ENCODE data around the gene UGGT2.
"Not testable (repeated sequence)": the region's sequence is repeated elsewhere in the genome, so short reads cannot be mapped to it uniquely, and the experiment has no call there.

Gene UGGT2

GRCh38 chr13:96000069-96000468 lies 53.1 kb downstream of the UGGT2 start:
- CTCF ChIA-PET, result interaction anchor here (0.7 kb wide), 1 partner anchor 19 kb away, joined by 3 read pairs; no protein-coding TSS in a partner anchor
- DNase-seq (ENCODE audit: low read depth, low spot score), result no peak
- POLR2A ChIA-PET, result no interaction called here
- TF ChIP-seq CTCF (IDR thresholded peaks at IDR 0.05; ENCODE audit: insufficient read depth, low read length, missing control alignments), result no peak
- no peak overlapping the region for H3K4me3 ChIP-seq (ENCODE audit: low read depth, low read length)

- POLR2A ChIA-PET, result no interaction called here
- no peak for DNase-seq (ENCODE audit: low read depth, low spot score)
- CTCF ChIA-PET, result interaction anchor here (1.2 to 1.3 kb wide), 3 partner anchors 11 to 32 kb away, joined by 3 to 4 read pairs (median 3); no protein-coding TSS in a partner anchor
- no peak for TF ChIP-seq CTCF (IDR thresholded peaks at IDR 0.05; ENCODE audit: insufficient read depth, low read length, missing control alignments)
- H3K4me3 ChIP-seq (ENCODE audit: low read depth, low read length), result no peak overlapping the region
Observed at GRCh38 chr13:95987841-95988240, 65.4 kb downstream of the UGGT2 start.

GRCh38 chr13:95982144-95982543 lies 71.1 kb downstream of the UGGT2 start:
- TF ChIP-seq CTCF (IDR thresholded peaks at IDR 0.05; ENCODE audit: insufficient read depth, low read length, missing control alignments), result no peak
- no peak for DNase-seq (ENCODE audit: low read depth, low spot score)
- no peak overlapping the region for H3K4me3 ChIP-seq (ENCODE audit: low read depth, low read length)
- CTCF ChIA-PET, result interaction anchor here (1.0 to 2.1 kb wide), 4 partner anchors 9 to 361 kb away, joined by 3 to 9 read pairs (median 4); no protein-coding TSS in a partner anchor
- POLR2A ChIA-PET, result no interaction called here

- CTCF ChIA-PET, result interaction anchor here (1.0 to 1.6 kb wide), 3 partner anchors 10 to 47 kb away, joined by 3 to 9 read pairs (median 3); no protein-coding TSS in a partner anchor
Observed at GRCh38 chr13:95972651-95973050, 80.5 kb downstream of the UGGT2 start.

GRCh38 chr13:95970878-95971277 lies 82.3 kb downstream of the UGGT2 start:
- ChIA-PET CTCF (no interaction called here), POLR2A (no interaction called here)
- DNase-seq (ENCODE audit: low read depth, low spot score), result no peak
- no peak overlapping the region for H3K4me3 ChIP-seq (ENCODE audit: low read depth, low read length)
- no peak for TF ChIP-seq CTCF (IDR thresholded peaks at IDR 0.05; ENCODE audit: insufficient read depth, low read length, missing control alignments)

More at GRCh38 chr13:95972651-95973050, 80.5 kb downstream of the UGGT2 start:
- H3K4me3 ChIP-seq (ENCODE audit: low read depth, low read length); POLR2A ChIA-PET; DNase-seq (ENCODE audit: low read depth, low spot score): not testable (repeated sequence)

- no peak for TF ChIP-seq CTCF (IDR thresholded peaks at IDR 0.05; ENCODE audit: insufficient read depth, low read length, missing control alignments)
- ChIA-PET CTCF (no interaction called here), POLR2A (no interaction called here)
- no peak for DNase-seq (ENCODE audit: low read depth, low spot score)
- H3K4me3 ChIP-seq (ENCODE audit: low read depth, low read length), result no peak overlapping the region
Observed at GRCh38 chr13:95968906-95969305, 84.3 kb downstream of the UGGT2 start.

GRCh38 chr13:95957331-95957730 lies 95.9 kb downstream of the UGGT2 start:
- ChIA-PET CTCF (no interaction called here), POLR2A (no interaction called here)
- H3K4me3 ChIP-seq (ENCODE audit: low read depth, low read length), result no peak overlapping the region
- no peak for TF ChIP-seq CTCF (IDR thresholded peaks at IDR 0.05; ENCODE audit: insufficient read depth, low read length, missing control alignments)
- no peak for DNase-seq (ENCODE audit: low read depth, low spot score)

All from AG04449 (cell line).